H1 (cell line): Measurements from ENCODE around the gene DEFB113. TPM values are rescaled to one million over a fixed set of nuclear protein-coding genes. Genes with fewer than 3 reads are reported as not detected.

Source experiments
- CREB1 ChIP-seq: IDR thresholded peaks from 2 replicates; pipeline ENCODE4 v1.6.1; 2012; ENCODE audit warnings: inconsistent platforms
- polyA plus RNA-seq, 7 experiments: library from polyadenylated mRNA; depleted of rRNA in 3 of 7; stranded (reverse) in 5 of 7; unstranded in 2 of 7; fragments of >200 nt in 5 of 7; fragments of 200-250 nt in 2 of 7; gene quantifications; 1 replicate in 5 of 7; 2 replicates in 1 of 7; 4 replicates in 1 of 7; pipeline versions ENCODE4 v1.2.1 to v1.2.3, GENCODE V29; 2011 to 2013; ENCODE audit warnings: missing spikeins in 2 of 7, mixed read lengths in 2 of 7
- total RNA-seq: library from RNA; stranded (reverse); fragmentation: NEBNext Ultra II Directional; extraction: Animal tissue kit (Norgen Biotek cat#: 25700); gene quantifications from 2 replicates; pipeline ENCODE4 v1.2.1, GENCODE V29; 2021

Gene DEFB113
- total and polyA plus RNA-seq, 2 of the 8 experiments (the other 6 are each of a cell fraction or from before 2014, with no cell fraction given): not detected

- TF ChIP-seq CREB1: no peak
Observed at GRCh38 chr6:49935387-49935786, 34.0 kb downstream of the DEFB113 start (continued).
